ENCODE measurements around the gene GLIS1.
A peak's percentile ranks its signal among the peaks of the same experiment; 100 is the strongest.

Gene GLIS1

GRCh38 chr1:53625049-53625448 lies 113.9 kb downstream of the GLIS1 start:
- no peak overlapping the region for H4K91ac ChIP-seq (ENCODE audit: low read length)
- H3K79me1 ChIP-seq (replicated peaks; ENCODE audit: low read length, poor library complexity, severe bottlenecking), result peaks cover 50% of the 10 kb centered on the region
- H2AFZ ChIP-seq (ENCODE audit: low read depth, low read length), result no peak overlapping the region
- H3K27me3 ChIP-seq (ENCODE audit: control insufficient read depth in 1 of 2, insufficient read depth in 1 of 2, low read length in 2 of 2), result no peaks in the 10 kb centered on the region
- peaks cover 9% of the 10 kb centered on the region for H3K9me3 ChIP-seq (ENCODE audit: control insufficient read depth, low read length)
- no peak overlapping the region for H2BK5ac ChIP-seq (ENCODE audit: low read depth, low read length, poor library complexity, severe bottlenecking)
- peaks cover 5% of the 10 kb centered on the region for H3K4me1 ChIP-seq (ENCODE audit: control insufficient read depth, insufficient read depth, low read depth, low read length)
- no peak overlapping the region for H2AK5ac ChIP-seq (ENCODE audit: low read length, severe bottlenecking)
- H3K4ac ChIP-seq (ENCODE audit: low read depth in 1 of 2, low read length in 2 of 2), result no peak overlapping the region
- peaks cover 0 to 9% of the 10 kb centered on the region in 2 experiments for H3K36me3 ChIP-seq (ENCODE audit: control insufficient read depth in 1 of 2, insufficient read depth in 2 of 2, low read depth in 1 of 2, low read length in 2 of 2)
- H4K8ac ChIP-seq (ENCODE audit: low read length), result no peak overlapping the region
- H3K14ac ChIP-seq (ENCODE audit: low read length in 2 of 2), result no peak overlapping the region
- no peak overlapping the region for H3K18ac ChIP-seq (ENCODE audit: low read depth in 1 of 2, low read length in 2 of 2)
- peak; percentile 11 for DNase-seq
- H3K4me2 ChIP-seq (ENCODE audit: low read length, poor library complexity, severe bottlenecking), result no peak overlapping the region
- H3K4me3 ChIP-seq (ENCODE audit: insufficient read depth in 1 of 2, low read depth in 1 of 2, low read length in 2 of 2), result no peak overlapping the region
- no peak overlapping the region for H2BK15ac ChIP-seq (ENCODE audit: low read depth, poor library complexity, severe bottlenecking)
- H2BK120ac ChIP-seq (ENCODE audit: low read depth, low read length), result no peak overlapping the region
- H2BK12ac ChIP-seq (ENCODE audit: low read length in 2 of 2), result no peak overlapping the region
- H3K9ac ChIP-seq (ENCODE audit: low read length), result peak overlapping the region; percentile 13
- no peak overlapping the region for H3K23ac ChIP-seq (ENCODE audit: low read length in 2 of 2)
- no peak overlapping the region for H3K27ac ChIP-seq (ENCODE audit: low read length, poor library complexity, severe bottlenecking)
- WGBS, result 81% methylated on average over 2 of the region's 2 CpGs

GRCh38 chr1:53622531-53622930 lies 116.4 kb downstream of the GLIS1 start:
- Histone ChIP-seq H2AFZ (ENCODE audit: low read depth, low read length) (no peak overlapping the region), H4K91ac (ENCODE audit: low read length) (no peak overlapping the region), H3K4ac (ENCODE audit: low read depth in 1 of 2, low read length in 2 of 2) (no peak overlapping the region), H3K9ac (ENCODE audit: low read length) (no peak overlapping the region), H3K18ac (ENCODE audit: low read depth in 1 of 2, low read length in 2 of 2) (no peak overlapping the region), H3K14ac (ENCODE audit: low read length in 2 of 2) (no peak overlapping the region), H3K4me3 (ENCODE audit: insufficient read depth in 1 of 2, low read depth in 1 of 2, low read length in 2 of 2) (no peak overlapping the region), H2AK5ac (ENCODE audit: low read length, severe bottlenecking) (no peak overlapping the region), H2BK12ac (ENCODE audit: low read length in 2 of 2) (no peak overlapping the region), H3K27ac (ENCODE audit: low read length, poor library complexity, severe bottlenecking) (no peak overlapping the region), H3K4me1 (ENCODE audit: control insufficient read depth, insufficient read depth, low read depth, low read length) (peaks cover 7% of the 10 kb centered on the region), H3K23ac (ENCODE audit: low read length in 2 of 2) (no peak overlapping the region), H4K8ac (ENCODE audit: low read length) (no peak overlapping the region), H2BK15ac (ENCODE audit: low read depth, poor library complexity, severe bottlenecking) (no peak overlapping the region), H3K9me3 (ENCODE audit: control insufficient read depth, low read length) (peaks cover 9% of the 10 kb centered on the region), H2BK120ac (ENCODE audit: low read depth, low read length) (no peak overlapping the region), H3K27me3 (ENCODE audit: control insufficient read depth in 1 of 2, insufficient read depth in 1 of 2, low read length in 2 of 2) (peaks cover 0 to 4% of the 10 kb centered on the region in 2 experiments), H3K79me1 (replicated peaks; ENCODE audit: low read length, poor library complexity, severe bottlenecking) (peaks cover 50% of the 10 kb centered on the region), H2BK5ac (ENCODE audit: low read depth, low read length, poor library complexity, severe bottlenecking) (no peak overlapping the region), H3K36me3 (ENCODE audit: control insufficient read depth in 1 of 2, insufficient read depth in 2 of 2, low read depth in 1 of 2, low read length in 2 of 2) (peaks cover 0 to 15% of the 10 kb centered on the region in 2 experiments), H3K4me2 (ENCODE audit: low read length, poor library complexity, severe bottlenecking) (no peak overlapping the region)
- no peak for DNase-seq
- WGBS, result 89% methylated on average over 4 of the region's 5 CpGs

GRCh38 chr1:53621144-53621543 lies 117.8 kb downstream of the GLIS1 start:
- H3K23ac ChIP-seq (ENCODE audit: low read length in 2 of 2), result no peak overlapping the region
- no peak overlapping the region for H3K9ac ChIP-seq (ENCODE audit: low read length)
- H3K9me3 ChIP-seq (ENCODE audit: control insufficient read depth, low read length), result peaks cover 9% of the 10 kb centered on the region
- peaks cover 0 to 4% of the 10 kb centered on the region in 2 experiments for H3K27me3 ChIP-seq (ENCODE audit: control insufficient read depth in 1 of 2, insufficient read depth in 1 of 2, low read length in 2 of 2)
- H3K27ac ChIP-seq (ENCODE audit: low read length, poor library complexity, severe bottlenecking), result no peak overlapping the region
- no peak overlapping the region for H2BK120ac ChIP-seq (ENCODE audit: low read depth, low read length)
- peaks cover 9% of the 10 kb centered on the region for H3K4me1 ChIP-seq (ENCODE audit: control insufficient read depth, insufficient read depth, low read depth, low read length)
- no peak overlapping the region for H3K18ac ChIP-seq (ENCODE audit: low read depth in 1 of 2, low read length in 2 of 2)
- no peak overlapping the region for H3K4me3 ChIP-seq (ENCODE audit: insufficient read depth in 1 of 2, low read depth in 1 of 2, low read length in 2 of 2)
- H2AK5ac ChIP-seq (ENCODE audit: low read length, severe bottlenecking), result no peak overlapping the region
- no peak overlapping the region for H2BK12ac ChIP-seq (ENCODE audit: low read length in 2 of 2)
- H2BK15ac ChIP-seq (ENCODE audit: low read depth, poor library complexity, severe bottlenecking), result no peak overlapping the region
- 84% methylated on average over 3 of the region's 4 CpGs for WGBS
- no peak overlapping the region for H2BK5ac ChIP-seq (ENCODE audit: low read depth, low read length, poor library complexity, severe bottlenecking)
- H3K4ac ChIP-seq (ENCODE audit: low read depth in 1 of 2, low read length in 2 of 2), result no peak overlapping the region
- H3K36me3 ChIP-seq (ENCODE audit: control insufficient read depth in 1 of 2, insufficient read depth in 2 of 2, low read depth in 1 of 2, low read length in 2 of 2), result peaks cover 0 to 17% of the 10 kb centered on the region in 2 experiments
- no peak for DNase-seq
- no peak overlapping the region for H4K8ac ChIP-seq (ENCODE audit: low read length)
- H3K79me1 ChIP-seq (replicated peaks; ENCODE audit: low read length, poor library complexity, severe bottlenecking), result peaks cover 50% of the 10 kb centered on the region
- H3K4me2 ChIP-seq (ENCODE audit: low read length, poor library complexity, severe bottlenecking), result no peak overlapping the region
- H3K14ac ChIP-seq (ENCODE audit: low read length in 2 of 2), result no peak overlapping the region
- no peak overlapping the region for H4K91ac ChIP-seq (ENCODE audit: low read length)
- H2AFZ ChIP-seq (ENCODE audit: low read depth, low read length), result no peak overlapping the region

- Histone ChIP-seq H3K4me2 (ENCODE audit: low read length, poor library complexity, severe bottlenecking) (no peak overlapping the region), H2BK120ac (ENCODE audit: low read depth, low read length) (no peak overlapping the region), H3K4me3 (ENCODE audit: insufficient read depth in 1 of 2, low read depth in 1 of 2, low read length in 2 of 2) (no peak overlapping the region), H3K36me3 (ENCODE audit: control insufficient read depth in 1 of 2, insufficient read depth in 2 of 2, low read depth in 1 of 2, low read length in 2 of 2) (peaks cover 0 to 17% of the 10 kb centered on the region in 2 experiments), H2BK5ac (ENCODE audit: low read depth, low read length, poor library complexity, severe bottlenecking) (no peak overlapping the region), H3K27ac (ENCODE audit: low read length, poor library complexity, severe bottlenecking) (no peak overlapping the region), H3K27me3 (ENCODE audit: control insufficient read depth in 1 of 2, insufficient read depth in 1 of 2, low read length in 2 of 2) (peaks cover 0 to 4% of the 10 kb centered on the region in 2 experiments), H3K9me3 (ENCODE audit: control insufficient read depth, low read length) (peaks cover 9% of the 10 kb centered on the region), H2AK5ac (ENCODE audit: low read length, severe bottlenecking) (no peak overlapping the region), H3K23ac (ENCODE audit: low read length in 2 of 2) (no peak overlapping the region), H2BK12ac (ENCODE audit: low read length in 2 of 2) (no peak overlapping the region), H4K8ac (ENCODE audit: low read length) (no peak overlapping the region), H3K14ac (ENCODE audit: low read length in 2 of 2) (no peak overlapping the region), H2BK15ac (ENCODE audit: low read depth, poor library complexity, severe bottlenecking) (no peak overlapping the region), H3K4ac (ENCODE audit: low read depth in 1 of 2, low read length in 2 of 2) (no peak overlapping the region), H3K18ac (ENCODE audit: low read depth in 1 of 2, low read length in 2 of 2) (no peak overlapping the region), H3K9ac (ENCODE audit: low read length) (no peak overlapping the region), H3K79me1 (replicated peaks; ENCODE audit: low read length, poor library complexity, severe bottlenecking) (peaks cover 45% of the 10 kb centered on the region), H4K91ac (ENCODE audit: low read length) (no peak overlapping the region), H2AFZ (ENCODE audit: low read depth, low read length) (no peak overlapping the region), H3K4me1 (ENCODE audit: control insufficient read depth, insufficient read depth, low read depth, low read length) (peaks cover 5% of the 10 kb centered on the region)
- peak; percentile 45 for DNase-seq
- WGBS, result 65% methylated on average over 21 of the region's 22 CpGs
Measured at GRCh38 chr1:53620061-53620855, 118.7 kb downstream of the GLIS1 start.
